Stimulated activated CD8-positive, alpha-beta memory T cell treated with anti-CD3 and anti-CD28 coated beads, Interleukin-4, amount 100 ng/mL, for 4 hours (primary cell): ENCODE data around the gene SEC31A.
"Not testable (repeated sequence)": the region's sequence is repeated elsewhere in the genome, so short reads cannot be mapped to it uniquely, and the experiment has no call there.

Experiments
- DNase-seq, 2 donors: peaks; one replicate each; pipeline ENCODE4 v3.0.0-alpha.2; 2020; ENCODE audit warnings: low read depth in 2 of 2, low spot score in 1 of 2

SEC31A gene, protein sequence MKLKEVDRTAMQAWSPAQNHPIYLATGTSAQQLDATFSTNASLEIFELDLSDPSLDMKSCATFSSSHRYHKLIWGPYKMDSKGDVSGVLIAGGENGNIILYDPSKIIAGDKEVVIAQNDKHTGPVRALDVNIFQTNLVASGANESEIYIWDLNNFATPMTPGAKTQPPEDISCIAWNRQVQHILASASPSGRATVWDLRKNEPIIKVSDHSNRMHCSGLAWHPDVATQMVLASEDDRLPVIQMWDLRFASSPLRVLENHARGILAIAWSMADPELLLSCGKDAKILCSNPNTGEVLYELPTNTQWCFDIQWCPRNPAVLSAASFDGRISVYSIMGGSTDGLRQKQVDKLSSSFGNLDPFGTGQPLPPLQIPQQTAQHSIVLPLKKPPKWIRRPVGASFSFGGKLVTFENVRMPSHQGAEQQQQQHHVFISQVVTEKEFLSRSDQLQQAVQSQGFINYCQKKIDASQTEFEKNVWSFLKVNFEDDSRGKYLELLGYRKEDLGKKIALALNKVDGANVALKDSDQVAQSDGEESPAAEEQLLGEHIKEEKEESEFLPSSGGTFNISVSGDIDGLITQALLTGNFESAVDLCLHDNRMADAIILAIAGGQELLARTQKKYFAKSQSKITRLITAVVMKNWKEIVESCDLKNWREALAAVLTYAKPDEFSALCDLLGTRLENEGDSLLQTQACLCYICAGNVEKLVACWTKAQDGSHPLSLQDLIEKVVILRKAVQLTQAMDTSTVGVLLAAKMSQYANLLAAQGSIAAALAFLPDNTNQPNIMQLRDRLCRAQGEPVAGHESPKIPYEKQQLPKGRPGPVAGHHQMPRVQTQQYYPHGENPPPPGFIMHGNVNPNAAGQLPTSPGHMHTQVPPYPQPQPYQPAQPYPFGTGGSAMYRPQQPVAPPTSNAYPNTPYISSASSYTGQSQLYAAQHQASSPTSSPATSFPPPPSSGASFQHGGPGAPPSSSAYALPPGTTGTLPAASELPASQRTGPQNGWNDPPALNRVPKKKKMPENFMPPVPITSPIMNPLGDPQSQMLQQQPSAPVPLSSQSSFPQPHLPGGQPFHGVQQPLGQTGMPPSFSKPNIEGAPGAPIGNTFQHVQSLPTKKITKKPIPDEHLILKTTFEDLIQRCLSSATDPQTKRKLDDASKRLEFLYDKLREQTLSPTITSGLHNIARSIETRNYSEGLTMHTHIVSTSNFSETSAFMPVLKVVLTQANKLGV

DNA sequence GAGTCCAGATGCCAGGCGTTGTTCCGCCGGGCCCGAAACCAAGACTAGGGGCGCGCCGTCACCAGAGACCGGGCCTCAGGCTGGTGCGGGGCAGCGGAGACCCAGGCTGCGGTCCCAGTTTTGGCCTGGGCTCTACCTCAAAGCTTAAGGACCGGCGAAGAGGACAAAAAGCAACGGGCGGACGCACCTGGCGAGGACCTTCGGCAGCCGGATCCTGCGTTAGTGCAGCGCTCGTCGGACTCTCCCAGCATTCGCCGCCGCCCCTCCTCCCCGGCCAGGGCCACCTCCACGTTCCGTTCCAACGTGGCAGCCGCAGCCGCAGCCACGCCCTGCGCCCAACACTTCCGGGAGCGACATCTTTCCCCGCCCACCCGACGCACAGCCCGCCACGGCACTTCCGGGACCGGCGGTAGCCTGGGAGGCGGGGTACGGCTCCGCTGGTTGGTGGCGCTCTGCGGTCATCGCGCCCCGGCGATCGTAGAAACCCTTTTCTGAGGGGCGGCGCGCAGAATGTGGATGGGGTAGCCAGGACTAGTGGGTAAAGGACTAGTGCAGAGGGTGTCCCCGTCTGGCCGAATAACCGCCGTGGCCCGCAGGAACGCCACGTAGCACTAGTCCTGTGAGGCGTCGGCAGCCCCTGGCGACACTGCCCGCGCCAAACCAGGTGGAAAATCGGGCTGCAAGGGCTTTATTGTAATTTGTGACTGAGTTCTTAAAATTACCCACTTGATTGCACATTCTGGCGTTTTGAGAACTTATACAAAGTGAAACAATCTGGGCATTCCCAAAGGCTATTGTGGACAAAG lies at the start of gene SEC31A:
Gene SEC31A (minus strand): TSS at position 253 of the 806 bp plus-strand sequence. CDS start 9,217 bp downstream, outside the sequence.
- DNase-seq: peak; percentile 90 to 94

DNA sequence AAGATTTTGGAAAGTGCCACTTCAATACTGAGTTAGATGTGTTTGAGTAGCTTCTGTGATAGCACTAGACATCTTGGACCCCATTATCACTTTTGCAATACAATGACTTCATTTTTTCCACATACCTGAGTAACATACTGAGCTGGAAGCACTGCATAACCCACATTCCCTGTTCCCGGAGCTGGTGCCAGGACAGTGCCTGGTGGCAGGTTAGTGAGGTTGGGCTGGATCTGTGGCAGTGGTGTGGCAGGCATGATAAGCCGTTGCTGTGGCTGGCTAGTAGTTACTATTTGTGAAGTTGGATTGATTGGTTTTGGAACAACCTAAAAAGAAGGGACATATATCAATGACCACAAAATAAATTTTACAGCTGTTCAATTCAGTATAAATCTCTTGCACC lies 48.5 kb upstream of the SEC31A start:
- no peak for DNase-seq

DNA sequence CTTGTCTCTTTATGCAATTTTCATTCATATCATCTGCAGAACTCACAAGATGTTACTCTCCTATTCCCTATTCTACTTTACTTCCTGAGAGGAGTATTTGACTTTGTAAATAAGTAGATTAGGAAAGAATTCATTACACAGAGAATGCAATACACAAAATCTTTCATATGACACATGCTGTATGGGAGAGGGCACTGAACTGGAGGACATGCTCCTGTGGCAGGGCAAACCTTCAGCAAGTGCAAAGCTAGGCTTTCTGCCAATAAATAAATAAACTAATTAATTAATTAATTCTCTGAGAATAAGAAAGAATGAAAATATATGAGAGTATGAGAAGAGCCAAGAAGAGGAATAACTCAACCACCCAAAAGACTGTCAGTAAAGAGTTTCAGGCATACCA lies 43.5 kb upstream of the SEC31A start:
- no peak for DNase-seq

DNA sequence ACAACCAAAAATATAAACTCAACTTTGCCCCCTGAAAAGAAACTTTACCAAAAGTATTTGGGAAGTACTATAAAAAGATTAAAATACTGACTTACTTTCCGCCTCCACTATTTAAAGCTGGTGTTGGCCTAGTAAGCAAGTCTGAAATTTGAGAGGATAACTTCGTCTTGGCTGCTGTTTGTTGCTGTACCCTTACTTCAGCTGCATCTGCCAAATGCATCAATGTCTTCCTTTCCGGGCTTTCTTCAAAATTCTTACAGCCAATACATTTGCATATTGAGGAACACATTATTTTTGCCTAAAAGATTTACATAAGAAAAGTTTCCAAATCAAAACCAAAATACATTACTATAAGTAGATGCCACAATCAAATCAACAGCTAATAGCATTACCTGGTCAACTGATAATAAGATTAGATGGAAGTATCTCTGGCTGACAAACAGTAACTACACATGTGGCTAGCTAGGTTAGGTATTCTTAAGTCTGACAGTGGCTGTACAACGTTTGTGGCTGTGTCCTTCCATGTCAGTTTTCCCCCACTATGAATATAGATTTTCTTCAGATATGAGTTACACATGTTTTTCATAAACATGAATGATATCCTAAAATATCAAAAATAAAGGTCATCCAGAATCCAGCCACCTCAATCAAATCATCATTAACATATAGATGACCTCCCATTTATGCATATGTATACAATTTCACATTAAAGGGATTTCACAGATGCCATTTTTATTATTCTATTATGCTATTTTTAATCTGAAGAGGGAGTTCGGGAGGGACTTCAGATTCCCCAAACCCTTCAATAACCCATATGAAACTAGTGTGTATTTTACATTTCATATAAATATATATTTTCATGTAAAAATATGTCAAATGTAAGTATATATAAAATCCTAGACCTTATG lies 40.1 kb upstream of the SEC31A start:
- DNase-seq: no peak

DNA sequence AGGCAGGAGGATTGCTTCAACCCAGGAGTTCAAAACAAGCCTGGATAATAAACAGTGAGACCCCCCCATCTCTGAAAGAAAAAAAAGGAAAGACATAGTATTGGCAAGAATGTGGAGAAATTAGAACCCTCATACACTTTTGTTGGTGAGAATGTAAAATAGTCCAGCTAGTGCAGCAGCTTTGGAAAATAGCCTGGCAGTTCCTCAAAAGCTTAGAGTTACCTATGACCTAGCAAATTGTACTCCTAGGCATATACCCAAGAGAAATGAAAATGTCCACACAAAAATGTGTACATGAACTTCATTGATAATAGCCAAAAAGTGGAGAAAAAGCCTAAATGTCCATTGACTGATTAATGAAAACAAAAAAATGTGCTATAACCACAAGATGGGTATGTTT lies 30.8 kb upstream of the SEC31A start:
- no peak for DNase-seq

DNA sequence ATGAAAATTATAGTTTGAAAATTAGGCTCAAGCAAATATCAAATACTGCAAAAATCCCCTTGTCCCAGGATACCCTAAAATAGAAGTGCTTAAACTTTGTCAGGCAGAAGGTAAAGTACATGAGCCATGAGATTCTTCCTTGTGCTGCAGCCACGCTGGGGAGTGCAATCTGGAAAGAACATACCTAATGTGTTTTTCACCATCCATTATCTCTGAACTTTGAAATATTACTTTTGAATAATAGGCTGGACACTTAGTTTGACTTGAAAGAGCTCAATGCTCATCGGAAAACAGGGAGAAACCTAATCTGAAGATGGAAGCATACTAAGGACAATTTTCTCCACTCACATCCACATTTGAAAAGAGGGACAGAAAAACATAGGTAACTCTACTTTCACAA lies 28.4 kb upstream of the SEC31A start:
- no peak for DNase-seq

DNA sequence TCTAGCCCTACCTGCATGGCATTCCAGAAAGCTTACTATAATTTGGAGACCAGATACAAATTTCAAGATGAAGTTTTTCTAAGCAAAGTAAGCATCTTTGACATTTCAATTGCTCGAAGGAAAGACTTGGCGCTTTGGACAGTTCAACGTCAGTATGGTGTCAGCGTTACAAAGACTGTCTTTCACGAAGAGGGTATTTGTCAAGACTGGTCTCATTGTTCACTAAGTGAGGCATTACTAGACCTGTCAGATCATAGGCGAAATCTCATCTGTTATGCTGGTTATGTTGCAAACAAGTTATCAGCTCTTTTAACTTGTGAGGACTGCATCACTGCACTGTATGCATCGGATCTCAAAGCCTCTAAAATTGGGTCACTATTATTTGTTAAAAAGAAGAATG lies 27.1 kb upstream of the SEC31A start:
- DNase-seq: no peak

DNA sequence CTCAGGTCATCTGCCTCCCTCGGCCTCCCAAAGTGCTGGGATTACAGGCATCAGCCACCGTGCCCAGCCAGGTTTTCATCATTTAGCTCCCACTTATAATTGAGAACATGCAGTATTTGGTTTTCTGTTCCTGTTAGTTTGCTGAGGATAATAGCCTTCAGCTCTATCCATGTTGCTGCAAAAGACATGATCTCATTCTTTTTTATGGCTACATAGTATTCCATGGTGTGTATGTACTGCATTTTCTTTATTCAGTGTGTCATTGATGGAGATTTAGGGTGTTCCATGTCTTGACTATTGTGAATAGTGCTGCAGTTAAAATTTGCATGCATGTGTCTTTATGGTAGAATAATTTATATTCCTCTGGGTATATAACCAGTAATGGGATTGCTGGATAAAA lies 23.0 kb upstream of the SEC31A start:
- DNase-seq: not testable (repeated sequence)

DNA sequence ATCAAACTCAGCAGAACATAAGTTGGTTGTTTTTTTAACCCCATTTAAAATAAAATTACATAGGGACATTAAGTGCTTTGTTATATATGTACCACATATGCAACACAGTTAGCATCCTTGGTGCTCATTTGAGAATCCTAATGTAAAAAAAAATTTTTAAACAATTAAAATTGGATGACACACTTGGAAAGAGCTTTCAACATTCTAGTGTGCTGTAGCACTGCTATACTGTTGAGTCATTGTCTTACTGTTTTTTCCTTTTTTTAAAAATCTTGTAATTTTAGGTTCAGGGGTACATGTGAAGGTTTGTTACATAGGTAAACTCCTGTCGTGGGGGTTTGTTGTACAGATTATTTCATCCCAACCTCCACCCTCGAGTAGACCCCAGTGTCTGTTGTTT lies 22.4 kb upstream of the SEC31A start:
- no peak for DNase-seq

DNA sequence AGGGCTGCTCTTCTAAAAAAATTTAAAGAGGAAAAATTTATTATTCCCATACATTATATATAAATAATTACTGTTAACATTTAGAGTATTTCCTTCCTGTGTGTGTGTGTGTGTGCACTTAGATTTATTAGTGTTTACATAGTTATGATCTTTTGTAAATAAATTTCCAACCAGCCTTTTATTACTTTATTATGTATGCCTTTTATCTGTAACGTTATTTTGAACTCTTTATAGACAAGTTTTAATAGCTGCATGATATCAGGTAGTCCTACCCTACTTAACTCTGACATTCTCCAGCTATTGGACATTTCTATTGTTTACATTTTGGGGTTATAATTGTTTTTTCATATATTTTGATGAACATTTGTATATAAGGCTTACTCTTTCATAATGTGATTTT lies 18.4 kb upstream of the SEC31A start:
- no peak for DNase-seq

DNA sequence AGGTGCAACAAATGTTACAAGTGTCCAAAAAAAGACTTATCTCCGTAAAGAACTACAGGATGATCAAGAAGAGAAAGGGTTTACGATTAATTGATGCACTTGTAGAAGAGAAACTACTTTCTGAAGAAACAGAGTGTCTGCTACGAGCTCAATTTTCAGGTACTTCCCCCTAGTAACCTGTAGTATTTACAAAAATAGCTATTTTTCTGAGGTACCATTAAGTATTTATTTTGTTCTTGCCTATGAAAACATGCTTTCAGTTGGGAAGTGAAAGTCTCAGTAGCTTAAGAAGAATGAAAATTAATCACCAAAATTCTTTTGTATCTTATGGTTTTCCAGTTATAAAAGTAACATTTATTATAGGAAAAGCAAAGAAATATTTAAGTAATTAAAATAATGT lies 15.5 kb upstream of the SEC31A start:
- no peak for DNase-seq

DNA sequence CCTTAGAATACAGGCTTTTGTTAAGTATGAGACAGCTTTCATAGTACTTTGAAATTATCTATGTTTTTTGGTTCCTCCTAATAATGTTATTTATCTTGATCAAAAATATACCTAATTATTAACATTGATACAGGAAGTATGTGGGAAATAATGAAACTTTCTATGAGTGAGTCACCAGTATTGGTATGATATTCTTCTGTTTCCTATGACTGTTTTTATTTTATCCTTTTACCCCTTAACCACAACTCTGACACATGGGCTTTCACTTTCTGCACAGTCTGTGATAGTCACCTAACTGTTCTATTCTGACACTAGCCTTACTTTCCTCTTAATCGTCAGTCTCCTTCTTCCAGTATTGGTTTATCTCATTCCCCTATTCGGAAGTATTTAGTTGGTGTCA lies 14.3 kb upstream of the SEC31A start:
- DNase-seq: no peak

DNA sequence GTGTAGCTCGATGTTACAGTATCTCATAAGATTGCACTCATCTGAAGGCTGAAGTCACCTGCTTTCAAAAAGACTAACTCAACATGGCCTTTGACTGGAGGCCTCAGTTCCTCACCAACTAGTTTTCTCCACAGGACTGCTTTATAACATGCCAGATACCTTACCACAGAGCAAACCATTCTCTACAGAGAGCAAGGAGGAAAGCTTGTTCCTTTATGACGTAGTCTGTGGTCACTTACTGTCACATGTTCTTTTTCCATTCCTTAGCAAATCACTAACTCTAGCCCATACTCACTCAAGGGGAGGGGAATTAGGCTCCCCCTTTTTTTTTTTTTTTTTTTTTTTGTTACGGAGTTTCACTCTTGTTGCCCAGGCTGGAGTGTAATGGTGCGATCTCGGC lies 12.8 kb upstream of the SEC31A start:
- DNase-seq: no peak

DNA sequence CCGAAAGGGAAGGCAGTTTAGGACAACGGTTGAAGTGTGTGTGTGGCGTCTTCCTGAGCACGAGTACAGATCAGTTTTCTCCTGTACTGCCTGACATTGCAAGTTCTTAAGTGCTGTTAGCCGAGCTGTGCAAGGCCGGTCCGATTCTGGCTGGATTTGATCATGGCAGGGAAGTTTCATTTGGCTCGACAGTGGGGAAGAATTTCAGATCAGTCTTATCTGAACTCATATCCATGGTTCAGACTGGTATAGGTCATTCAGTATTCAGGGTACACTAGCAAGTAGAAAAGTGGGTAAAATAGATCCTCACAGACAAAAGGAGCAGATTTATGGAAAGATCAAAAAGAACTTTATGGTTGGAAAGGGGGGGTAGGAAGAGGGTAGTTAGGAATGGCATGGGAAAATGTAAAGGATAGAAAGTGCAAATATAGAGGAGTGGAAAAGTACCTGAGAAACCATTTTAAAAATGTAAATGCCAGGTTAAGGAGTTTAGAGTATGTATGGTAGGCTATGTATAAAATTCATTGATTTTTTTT lies 10.3 kb upstream of the SEC31A start:
- no peak for DNase-seq

DNA sequence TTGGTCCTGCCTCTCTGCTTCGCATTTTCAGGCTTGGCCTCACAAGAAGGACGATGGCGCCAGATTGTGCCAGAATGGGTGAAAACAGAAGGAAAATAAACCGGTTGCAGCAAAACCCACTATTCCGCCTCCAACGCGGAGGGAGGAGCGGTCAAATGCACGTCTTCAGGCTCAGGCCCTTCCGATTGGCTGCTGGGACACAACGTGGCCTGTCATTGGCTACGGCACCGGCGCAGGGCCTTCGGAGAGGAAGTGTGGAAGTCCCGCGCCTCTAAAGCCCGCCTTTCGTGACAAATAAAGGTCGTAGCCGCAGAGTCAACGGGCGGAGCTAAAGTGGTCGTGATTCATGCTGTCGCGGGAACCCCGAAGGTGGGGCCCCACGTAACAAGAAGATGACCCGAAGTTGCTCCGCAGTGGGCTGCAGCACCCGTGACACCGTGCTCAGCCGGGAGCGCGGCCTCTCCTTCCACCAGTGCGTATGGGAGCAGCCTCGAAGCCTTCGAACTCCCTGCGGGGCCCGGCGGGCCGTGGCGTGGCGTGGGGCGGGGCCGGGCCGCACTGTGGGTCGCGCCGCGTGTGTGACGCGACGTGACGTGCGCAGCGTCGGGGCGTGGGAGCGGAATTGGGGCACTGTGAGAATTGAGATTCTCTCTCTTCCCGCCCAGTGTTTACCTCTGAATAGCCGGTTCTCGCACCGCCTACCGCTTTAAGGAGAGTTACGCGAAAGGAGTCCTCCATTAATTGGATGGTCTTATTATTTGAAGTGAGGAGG lies 9.6 kb upstream of the SEC31A start, which contains the start of gene THAP9:
Gene THAP9 (plus strand): TSS at position 325 of the 772 bp plus-strand sequence. CDS start 68 bp downstream, at position 393.
- DNase-seq: peak; percentile 96 to 97

DNA sequence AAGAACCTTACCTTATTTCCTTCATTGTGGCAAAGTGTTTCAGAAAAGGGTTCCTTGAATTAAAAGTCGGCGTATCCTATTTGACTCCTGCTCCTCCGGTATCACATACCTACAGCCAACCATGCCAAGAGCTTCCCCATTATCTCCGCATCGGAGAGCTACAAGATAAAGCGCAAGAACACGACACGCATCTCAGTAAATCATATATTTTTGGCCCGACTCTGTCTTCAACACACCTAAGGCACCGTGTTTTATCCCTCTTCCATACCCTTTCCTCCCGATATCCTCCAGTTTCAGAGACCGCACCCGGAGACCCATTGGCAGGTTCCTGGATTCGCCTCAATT lies 9.1 kb upstream of the SEC31A start:
- no peak for DNase-seq

DNA sequence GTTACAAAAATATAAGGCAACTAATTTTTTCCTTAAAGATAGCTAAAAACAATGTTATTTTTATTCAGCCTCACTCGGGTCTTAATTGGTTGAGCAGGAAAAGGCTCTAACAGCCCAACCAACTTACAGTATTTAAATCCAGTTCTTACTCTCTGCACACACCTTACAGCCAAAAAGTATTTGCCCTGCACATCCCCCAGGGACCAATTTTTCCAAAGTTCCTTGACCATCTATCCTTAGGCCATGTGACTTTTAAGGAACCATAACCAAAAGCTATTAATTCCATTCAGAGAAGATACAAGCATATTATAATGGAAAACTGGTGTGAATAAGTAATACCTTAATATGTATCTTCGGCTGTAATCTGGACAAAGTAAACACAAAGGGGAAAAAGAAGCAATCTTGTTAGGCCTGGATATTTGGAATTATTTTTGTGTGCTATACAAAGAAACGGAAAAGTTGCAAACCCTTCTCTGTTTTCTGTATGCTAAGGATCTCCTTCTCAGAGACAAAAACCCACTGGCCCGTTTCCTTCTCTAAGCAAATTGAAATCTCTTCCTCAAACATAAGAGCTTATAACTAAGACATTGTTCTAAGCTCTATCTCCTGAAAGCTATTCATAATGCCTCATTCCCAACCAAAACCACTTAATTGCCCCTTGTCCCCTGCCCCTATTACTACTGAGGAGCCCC lies 8.6 kb upstream of the SEC31A start:
- DNase-seq: no peak
